LNCaP clone FGC (cell line): ENCODE results near the gene ACAT2.
"Not testable (repeated sequence)": the region's sequence is repeated elsewhere in the genome, so short reads cannot be mapped to it uniquely, and the experiment has no call there.

Experiments used
- DNase-seq: peaks from one replicate; pipeline ENCODE4 v3.0.0-alpha.2; 2011; ENCODE audit warnings: low read depth
- H3K4me3 ChIP-seq: 2 replicates; pipeline ENCODE4 v1.5.1; 2011; ENCODE audit warnings: mild to moderate bottlenecking, low read depth, low read length, control low read depth
- TF ChIP-seq, protein P1 (sequence below): IDR thresholded peaks from 2 replicates; pipeline ENCODE4 v1.5.1; 2012; ENCODE audit warnings: mild to moderate bottlenecking; ENCODE audit not compliant: control insufficient read depth, insufficient read depth; ENCODE audit errors: extremely low read depth

ACAT2 gene

GRCh38 chr6:159790956-159791598 is 29.2 kb downstream of the ACAT2 start:
- peak overlapping the region; percentile 98 for H3K4me3 ChIP-seq
- TF ChIP-seq, protein P1, sequence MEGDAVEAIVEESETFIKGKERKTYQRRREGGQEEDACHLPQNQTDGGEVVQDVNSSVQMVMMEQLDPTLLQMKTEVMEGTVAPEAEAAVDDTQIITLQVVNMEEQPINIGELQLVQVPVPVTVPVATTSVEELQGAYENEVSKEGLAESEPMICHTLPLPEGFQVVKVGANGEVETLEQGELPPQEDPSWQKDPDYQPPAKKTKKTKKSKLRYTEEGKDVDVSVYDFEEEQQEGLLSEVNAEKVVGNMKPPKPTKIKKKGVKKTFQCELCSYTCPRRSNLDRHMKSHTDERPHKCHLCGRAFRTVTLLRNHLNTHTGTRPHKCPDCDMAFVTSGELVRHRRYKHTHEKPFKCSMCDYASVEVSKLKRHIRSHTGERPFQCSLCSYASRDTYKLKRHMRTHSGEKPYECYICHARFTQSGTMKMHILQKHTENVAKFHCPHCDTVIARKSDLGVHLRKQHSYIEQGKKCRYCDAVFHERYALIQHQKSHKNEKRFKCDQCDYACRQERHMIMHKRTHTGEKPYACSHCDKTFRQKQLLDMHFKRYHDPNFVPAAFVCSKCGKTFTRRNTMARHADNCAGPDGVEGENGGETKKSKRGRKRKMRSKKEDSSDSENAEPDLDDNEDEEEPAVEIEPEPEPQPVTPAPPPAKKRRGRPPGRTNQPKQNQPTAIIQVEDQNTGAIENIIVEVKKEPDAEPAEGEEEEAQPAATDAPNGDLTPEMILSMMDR = no peak
- no peak for DNase-seq

GRCh38 chr6:159794976-159795375 is 33.1 kb downstream of the ACAT2 start:
- DNase-seq, H3K4me3 ChIP-seq: not testable (repeated sequence)

GRCh38 chr6:159797554-159797953 is 35.7 kb downstream of the ACAT2 start:
- TF ChIP-seq, protein P1 = no peak
- no peak for DNase-seq
- H3K4me3 ChIP-seq = no peak overlapping the region

GRCh38 chr6:159800141-159800865 is 38.5 kb downstream of the ACAT2 start, which contains the start of gene PNLDC1:
Gene PNLDC1 (plus strand): TSS chr6:159800276. CDS start chr6:159800308, 32 bp downstream.
- no peak for DNase-seq
- no peak within 1 kb of the TSS for H3K4me3 ChIP-seq
- TF ChIP-seq, protein P1 = no peak

GRCh38 chr6:159801935-159802334 is 40.1 kb downstream of the ACAT2 start:
- no peak for DNase-seq
- no peak overlapping the region for H3K4me3 ChIP-seq
- TF ChIP-seq, protein P1 = no peak

DNA sequence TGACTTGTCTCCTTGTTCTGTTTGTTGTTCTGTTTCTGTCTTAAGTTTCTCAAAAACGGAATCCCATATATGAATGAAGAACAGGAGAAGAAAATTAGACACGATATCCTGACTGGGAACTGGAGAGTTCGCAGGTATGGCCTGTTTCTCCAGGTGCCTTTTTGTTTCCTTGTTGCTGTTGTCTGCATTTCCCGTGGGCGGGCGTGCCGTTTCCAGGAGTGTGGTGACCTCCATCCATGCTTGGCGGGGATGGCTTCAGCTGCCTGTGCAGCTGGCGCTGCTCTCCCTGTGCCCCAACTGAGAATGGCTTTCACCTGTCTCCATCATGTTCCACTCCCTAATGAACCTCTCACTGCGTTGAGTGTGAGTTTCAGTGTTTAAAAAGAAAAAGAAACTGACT is 42.7 kb downstream of the ACAT2 start:
- no peak overlapping the region for H3K4me3 ChIP-seq
- DNase-seq = no peak
- TF ChIP-seq, protein P1 = no peak

DNA sequence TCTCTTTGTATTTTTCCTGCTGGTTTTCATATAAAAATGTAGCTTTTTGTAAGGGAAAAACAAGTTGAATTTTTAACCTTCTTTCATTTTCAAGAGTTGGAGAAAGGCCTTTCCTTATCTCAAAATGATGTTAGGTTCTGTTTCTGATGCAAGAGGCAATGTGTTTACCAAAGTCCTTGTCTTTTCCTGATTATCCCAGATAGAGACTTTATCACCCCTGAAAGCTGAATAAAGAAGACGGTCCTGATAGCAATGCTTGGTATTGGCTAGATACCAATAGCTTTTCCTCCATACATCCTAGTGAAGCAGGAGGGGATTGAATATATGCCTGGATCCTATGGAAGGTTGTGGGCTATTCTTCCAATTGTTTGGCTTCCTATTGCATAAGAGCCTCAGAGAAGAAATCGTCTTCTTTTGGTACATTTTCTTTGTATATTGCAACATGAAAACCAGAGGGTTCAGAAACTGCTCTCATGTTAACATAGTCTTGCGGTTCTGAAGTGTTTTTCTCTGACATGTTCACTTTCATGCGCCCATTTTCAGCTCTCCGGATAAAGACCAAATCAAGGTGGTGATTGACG is 43.7 kb downstream of the ACAT2 start:
- TF ChIP-seq, protein P1 = no peak
- DNase-seq = no peak
- H3K4me3 ChIP-seq = no peak overlapping the region
